ENCODE data around the gene SALL2. TPM values are rescaled to one million over a fixed set of nuclear protein-coding genes. Genes with fewer than 3 reads are reported as not detected.

SALL2 gene
- total and polyA plus RNA-seq, 2 of the 8 experiments (the other 6 are each of a cell fraction or from before 2014, with no cell fraction given), result 310 to 360 TPM

- TF ChIP-seq ASH2L (IDR thresholded peaks at IDR 0.05; ENCODE audit: low read length), result peak; percentile 96
These were observed 31.1 kb upstream of the SALL2 start (continued) for GRCh38 chr14:21557084-21557901.
